HCT116 (cell line): ENCODE data around the gene STAG3.
"Not testable (repeated sequence)": the region's sequence is repeated elsewhere in the genome, so short reads cannot be mapped to it uniquely, and the experiment has no call there.

Experiments used
- ATF3 ChIP-seq: IDR thresholded peaks from 2 replicates; pipeline ENCODE4 v1.6.1; 2012
- CTCF ChIP-seq, 3 experiments: fragments of 200-600 bp in 1 of 3; sonication (generic) in 1 of 3; IDR thresholded peaks in 2 of 3; conservative IDR thresholded peaks in 1 of 3; 2 replicates each; pipeline ENCODE4 v1.5.1; 2012 to 2017; ENCODE audit warnings: low read depth in 2 of 3, low read length in 2 of 3, antibody characterized with exemption in 1 of 3, borderline replicate concordance in 1 of 3, control low read depth in 1 of 3, mild to moderate bottlenecking in 1 of 3, mixed read lengths in 1 of 3, mixed run types in 1 of 3, moderate library complexity in 1 of 3; ENCODE audit not compliant: insufficient read depth in 1 of 3
- JUND ChIP-seq: IDR thresholded peaks from 2 replicates; pipeline ENCODE4 v1.6.1; 2012
- POLR2A ChIP-seq: IDR thresholded peaks from 2 replicates; pipeline ENCODE4 v1.7.0; 2011; ENCODE audit warnings: borderline replicate concordance; ENCODE audit not compliant: insufficient read depth, insufficient read length; ENCODE audit errors: extremely low read depth
- POLR2AphosphoS5 ChIP-seq: IDR thresholded peaks from 2 replicates; pipeline ENCODE4 v1.6.1; 2011; ENCODE audit warnings: mild to moderate bottlenecking, low read depth, low read length, moderate library complexity
- SP1 ChIP-seq: IDR thresholded peaks from 2 replicates; pipeline ENCODE4 v1.6.1; 2012; ENCODE audit warnings: low read depth
- TF ChIP-seq, protein P1 (sequence below): IDR thresholded peaks from 2 replicates; pipeline ENCODE4 v1.6.1; 2012

GRCh38 chr7:100219801-100220585 is 42.3 kb downstream of the STAG3 start, which contains the start of gene PVRIG:
- not testable (repeated sequence) for TF ChIP-seq ATF3; POLR2A; CTCF (IDR thresholded peaks at IDR 0.05 in 2 of 3, conservative IDR thresholded peaks at IDR 0.05 in 1 of 3; ENCODE audit: borderline replicate concordance in 1 of 3, insufficient read depth in 1 of 3, low read depth in 2 of 3, low read length in 2 of 3); POLR2AphosphoS5; JUND; SP1
- TF ChIP-seq, protein P1, sequence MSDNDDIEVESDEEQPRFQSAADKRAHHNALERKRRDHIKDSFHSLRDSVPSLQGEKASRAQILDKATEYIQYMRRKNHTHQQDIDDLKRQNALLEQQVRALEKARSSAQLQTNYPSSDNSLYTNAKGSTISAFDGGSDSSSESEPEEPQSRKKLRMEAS = not testable (repeated sequence)
